T-helper 22 cell (primary cell): ENCODE measurements around the gene RHOJ.
"Not testable (repeated sequence)": the region's sequence is repeated elsewhere in the genome, so short reads cannot be mapped to it uniquely, and the experiment has no call there.

ENCODE experiments used
- DNase-seq: peaks from one replicate; pipeline ENCODE4 v3.0.0-alpha.2; 2020; ENCODE audit warnings: low read depth

Gene RHOJ

GRCh38 chr14:63204407-63205043 is at the start of gene RHOJ:
RHOJ (plus strand) TSS chr14:63204443; CDS start chr14:63204870, 427 bp downstream.
- no peak for DNase-seq

- no peak for DNase-seq
Observed at GRCh38 chr14:63155511-63156185, 48.6 kb upstream of the RHOJ start.

- no peak for DNase-seq
Observed at GRCh38 chr14:63157195-63157594, 47.0 kb upstream of the RHOJ start.

- DNase-seq: no peak
Observed at GRCh38 chr14:63163306-63163705, 40.9 kb upstream of the RHOJ start.

GRCh38 chr14:63164108-63164683 is 40.0 kb upstream of the RHOJ start:
- no peak for DNase-seq

- not testable (repeated sequence) for DNase-seq
Observed at GRCh38 chr14:63165267-63165666, 39.0 kb upstream of the RHOJ start.

- DNase-seq: no peak
Observed at GRCh38 chr14:63167044-63167443, 37.2 kb upstream of the RHOJ start.

- no peak for DNase-seq
Observed at GRCh38 chr14:63174760-63175191, 29.5 kb upstream of the RHOJ start.

- DNase-seq: no peak
Observed at GRCh38 chr14:63175531-63175930, 28.7 kb upstream of the RHOJ start.

- no peak for DNase-seq
Observed at GRCh38 chr14:63178912-63179311, 25.3 kb upstream of the RHOJ start.

- DNase-seq: no peak
Observed at GRCh38 chr14:63179383-63179782, 24.9 kb upstream of the RHOJ start.

GRCh38 chr14:63180011-63180410 is 24.2 kb upstream of the RHOJ start:
- no peak for DNase-seq

GRCh38 chr14:63182968-63183367 is 21.3 kb upstream of the RHOJ start:
- no peak for DNase-seq

- no peak for DNase-seq
Observed at GRCh38 chr14:63186453-63186852, 17.8 kb upstream of the RHOJ start.

GRCh38 chr14:63191211-63191610 is 13.0 kb upstream of the RHOJ start:
- no peak for DNase-seq

- DNase-seq: no peak
Observed at GRCh38 chr14:63192085-63192484, 12.2 kb upstream of the RHOJ start.

- DNase-seq: no peak
Observed at GRCh38 chr14:63193236-63193635, 11.0 kb upstream of the RHOJ start.

GRCh38 chr14:63200035-63200740 is 4.1 kb upstream of the RHOJ start:
- DNase-seq: no peak

- DNase-seq: no peak
Observed at GRCh38 chr14:63200767-63201166, 3.5 kb upstream of the RHOJ start.

- no peak for DNase-seq
Observed at GRCh38 chr14:63203015-63203414, 1.2 kb upstream of the RHOJ start.

- DNase-seq: no peak
Observed at GRCh38 chr14:63203618-63204406, 431 bp upstream of the RHOJ start.

- DNase-seq: no peak
Observed at GRCh38 chr14:63205044-63205575, 867 bp downstream of the RHOJ start.
